ENCODE measurements around the gene TUBA1B. TPM values are rescaled to one million over a fixed set of nuclear protein-coding genes. Genes with fewer than 3 reads are reported as not detected.

The TUBA1B gene
- total RNA-seq, 2 donors from 2014 or later = 1,474 to 1,587 TPM

GRCh38 chr12:49160399-49160798 is 29.2 kb upstream of the TUBA1B start:
- 66 to 71% methylated on average over 2 of the region's 2 CpGs for WGBS, 2 experiments (ENCODE audit: insufficient coverage in 1 of 2, insufficient read length in 1 of 2)
- H3K4me1 ChIP-seq (ENCODE audit: control insufficient read depth, insufficient read depth, low read length) = peaks cover 2% of the 10 kb centered on the region
- no peaks in the 10 kb centered on the region for H3K36me3 ChIP-seq (ENCODE audit: control insufficient read depth, insufficient read depth, low read length)
- H3K36me3 Mint-ChIP-seq (ENCODE audit: low read depth) = no peaks in the 10 kb centered on the region
- TF ChIP-seq CTCF (conservative IDR thresholded peaks at IDR 0.05) = no peak
- H3K27me3 Mint-ChIP-seq (ENCODE audit: insufficient read depth) = no peaks in the 10 kb centered on the region
- H3K4me3 Mint-ChIP-seq = no peak overlapping the region
- peaks cover 5% of the 10 kb centered on the region for H3K9me3 Mint-ChIP-seq
- peaks cover 2% of the 10 kb centered on the region for H3K4me1 Mint-ChIP-seq
- no peak overlapping the region for H3K27ac ChIP-seq (ENCODE audit: low read depth, low read length)
- H3K27ac Mint-ChIP-seq = no peak overlapping the region
- H3K4me3 ChIP-seq (ENCODE audit: low read length) = no peak overlapping the region
- no peaks in the 10 kb centered on the region for H3K27me3 ChIP-seq (ENCODE audit: control insufficient read depth, insufficient read depth, low read length, poor library complexity, severe bottlenecking)
- no peak overlapping the region for H3K9ac ChIP-seq (ENCODE audit: extremely low read depth, low read length, poor library complexity, severe bottlenecking)
- H3K9me3 ChIP-seq (ENCODE audit: control insufficient read depth, low read length) = no peaks in the 10 kb centered on the region
- DNase-seq = no peak

GRCh38 chr12:49154221-49154620 is 23.0 kb upstream of the TUBA1B start:
- Histone ChIP-seq H3K36me3 (ENCODE audit: control insufficient read depth, insufficient read depth, low read length) (no peaks in the 10 kb centered on the region), H3K27me3 (ENCODE audit: control insufficient read depth, insufficient read depth, low read length, poor library complexity, severe bottlenecking) (no peaks in the 10 kb centered on the region), H3K9me3 (ENCODE audit: control insufficient read depth, low read length) (no peaks in the 10 kb centered on the region), H3K4me1 (ENCODE audit: control insufficient read depth, insufficient read depth, low read length) (no peaks in the 10 kb centered on the region), H3K9ac (ENCODE audit: extremely low read depth, low read length, poor library complexity, severe bottlenecking) (no peak overlapping the region), H3K27ac (ENCODE audit: low read depth, low read length) (no peak overlapping the region), H3K4me3 (ENCODE audit: low read length) (no peak overlapping the region)
- no peak overlapping the region for H3K4me3 Mint-ChIP-seq
- no peak for DNase-seq
- H3K27me3 Mint-ChIP-seq (ENCODE audit: insufficient read depth) = no peaks in the 10 kb centered on the region
- WGBS, 2 experiments (ENCODE audit: insufficient coverage in 1 of 2, insufficient read length in 1 of 2) = 81 to 92% methylated on average over 2 to 3 of the region's 3 CpGs
- H3K9me3 Mint-ChIP-seq = no peaks in the 10 kb centered on the region
- TF ChIP-seq CTCF (conservative IDR thresholded peaks at IDR 0.05) = no peak
- H3K27ac Mint-ChIP-seq = no peak overlapping the region
- no peaks in the 10 kb centered on the region for H3K36me3 Mint-ChIP-seq (ENCODE audit: low read depth)
- no peaks in the 10 kb centered on the region for H3K4me1 Mint-ChIP-seq

GRCh38 chr12:49147384-49147783 is 16.2 kb upstream of the TUBA1B start:
- no peaks in the 10 kb centered on the region for H3K4me1 Mint-ChIP-seq

More at GRCh38 chr12:49147384-49147783, 16.2 kb upstream of the TUBA1B start:
- H3K4me3 Mint-ChIP-seq = no peak overlapping the region
- no peaks in the 10 kb centered on the region for H3K27me3 ChIP-seq (ENCODE audit: control insufficient read depth, insufficient read depth, low read length, poor library complexity, severe bottlenecking)
- H3K9me3 ChIP-seq (ENCODE audit: control insufficient read depth, low read length) = no peaks in the 10 kb centered on the region
- no peak overlapping the region for H3K9ac ChIP-seq (ENCODE audit: extremely low read depth, low read length, poor library complexity, severe bottlenecking)
- no peak overlapping the region for H3K4me3 ChIP-seq (ENCODE audit: low read length)
- no peaks in the 10 kb centered on the region for H3K9me3 Mint-ChIP-seq
- no peak for TF ChIP-seq CTCF (conservative IDR thresholded peaks at IDR 0.05)
- H3K36me3 Mint-ChIP-seq (ENCODE audit: low read depth) = no peaks in the 10 kb centered on the region
- H3K27ac ChIP-seq (ENCODE audit: low read depth, low read length) = no peak overlapping the region
- H3K27me3 Mint-ChIP-seq (ENCODE audit: insufficient read depth) = no peaks in the 10 kb centered on the region
- DNase-seq = no peak
- WGBS, 2 experiments (ENCODE audit: insufficient coverage in 1 of 2, insufficient read length in 1 of 2) = 93 to 95% methylated on average over 2 of the region's 2 CpGs
- H3K27ac Mint-ChIP-seq = no peak overlapping the region
- no peaks in the 10 kb centered on the region for H3K36me3 ChIP-seq (ENCODE audit: control insufficient read depth, insufficient read depth, low read length)
- no peaks in the 10 kb centered on the region for H3K4me1 ChIP-seq (ENCODE audit: control insufficient read depth, insufficient read depth, low read length)
